ENCODE measurements around the gene MECR.
"Not testable (repeated sequence)": the region's sequence is repeated elsewhere in the genome, so short reads cannot be mapped to it uniquely, and the experiment has no call there.

MECR gene

GRCh38 chr1:29235955-29236711 lies 5.4 kb upstream of the MECR start, which contains the start of gene PTPRU:
Gene PTPRU, plus strand, starts transcription at chr1:29236522. Its CDS starts 123 bp downstream, at chr1:29236645.
- no peak for DNase-seq (ENCODE audit: low read depth in 2 of 2)

DNA sequence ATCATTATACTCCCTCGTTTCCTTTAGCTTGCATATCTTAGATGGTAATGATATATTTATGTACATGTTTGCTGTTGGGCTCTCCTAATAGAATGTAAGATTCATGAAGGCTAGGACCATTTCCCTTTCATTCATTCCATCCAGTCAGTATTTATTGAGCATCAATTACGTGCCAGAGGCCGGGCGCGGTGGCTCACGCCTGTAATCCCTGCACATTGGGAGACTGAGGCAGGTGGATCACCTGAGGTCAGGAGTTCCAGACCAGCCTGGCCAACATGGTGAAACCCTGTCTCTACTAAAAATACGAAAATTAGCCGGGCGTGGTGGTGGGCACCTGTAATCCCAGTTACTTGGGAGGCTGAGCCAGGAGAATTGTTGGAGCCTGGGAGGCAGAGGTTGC lies 4.1 kb upstream of the MECR start:
- not testable (repeated sequence) for DNase-seq (ENCODE audit: low read depth in 2 of 2)

- no peak for DNase-seq (ENCODE audit: low read depth in 2 of 2)
Measured at GRCh38 chr1:29234471-29234870, 3.7 kb upstream of the MECR start.

DNA sequence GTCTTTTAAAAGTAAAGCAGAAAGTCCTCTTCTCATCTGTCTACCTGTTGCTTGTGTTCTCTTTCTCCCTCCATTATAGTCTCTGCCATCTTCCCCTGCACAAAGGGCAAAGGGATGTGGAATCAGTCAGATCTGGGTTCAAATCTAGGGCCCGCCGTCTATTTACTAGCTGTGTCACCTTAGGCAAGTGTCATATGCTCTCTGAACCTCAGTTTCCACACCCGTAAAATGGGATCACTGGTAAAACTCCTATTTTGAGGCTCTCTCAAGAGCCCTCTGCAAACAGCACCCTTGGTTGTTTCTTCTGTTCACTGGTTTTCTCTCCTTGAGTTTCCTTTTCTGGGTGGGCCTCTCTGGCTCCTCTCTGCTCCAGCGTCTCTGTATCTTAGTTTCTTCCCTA lies 3.0 kb upstream of the MECR start:
- no peak for DNase-seq (ENCODE audit: low read depth in 2 of 2)

DNA sequence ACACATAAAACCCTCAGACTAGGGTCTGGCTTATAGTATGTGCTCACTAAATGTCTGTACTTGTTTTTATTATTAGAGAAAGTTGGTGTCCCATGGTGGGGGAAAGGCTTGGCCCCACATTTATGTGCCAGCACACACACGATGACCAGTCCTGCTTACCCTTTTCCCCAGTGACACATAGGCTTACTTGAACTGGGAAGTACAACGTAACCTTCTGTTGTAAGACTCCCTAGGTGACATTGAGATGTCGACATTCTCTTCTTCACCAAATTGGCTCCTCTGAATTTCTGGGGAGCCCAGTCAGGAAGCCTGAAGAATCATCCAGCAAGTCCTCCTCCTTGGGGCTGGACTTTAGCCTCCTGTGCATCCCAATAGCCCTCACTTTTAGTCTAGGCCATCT lies 1.7 kb upstream of the MECR start:
- no peak for DNase-seq (ENCODE audit: low read depth in 2 of 2)

GRCh38 chr1:29230204-29230552 lies 556 bp downstream of the MECR start:
- no peak for DNase-seq (ENCODE audit: low read depth in 2 of 2)

DNA sequence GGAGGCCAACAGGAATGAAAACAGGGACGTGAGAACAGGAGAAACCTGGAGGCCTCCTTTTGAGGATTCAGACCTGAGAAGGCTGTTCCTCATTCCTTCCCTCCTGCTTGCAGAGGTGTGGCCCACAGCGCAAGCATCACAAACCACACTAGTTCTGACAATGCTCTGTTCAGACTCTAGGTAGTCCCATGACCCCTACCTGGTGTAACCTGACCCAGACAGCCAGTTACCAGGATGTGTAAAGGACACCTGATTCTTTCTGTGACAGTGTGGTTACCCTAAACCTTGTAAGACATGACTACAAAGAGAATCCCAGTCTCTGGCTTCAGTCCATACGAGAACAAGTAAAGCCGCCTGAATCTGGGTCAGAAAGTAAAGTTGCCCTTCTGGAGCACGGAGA lies 3.2 kb downstream of the MECR start:
- DNase-seq (ENCODE audit: low read depth in 2 of 2) = no peak

GRCh38 chr1:29225361-29225760 lies 5.4 kb downstream of the MECR start:
- DNase-seq (ENCODE audit: low read depth in 2 of 2) = no peak

- no peak for DNase-seq (ENCODE audit: low read depth in 2 of 2)
Measured at GRCh38 chr1:29224356-29224837, 6.3 kb downstream of the MECR start.

- no peak for DNase-seq (ENCODE audit: low read depth in 2 of 2)
Measured at GRCh38 chr1:29223521-29223920, 7.2 kb downstream of the MECR start.

GRCh38 chr1:29222686-29223085 lies 8.0 kb downstream of the MECR start:
- no peak for DNase-seq (ENCODE audit: low read depth in 2 of 2)

GRCh38 chr1:29222260-29222659 lies 8.5 kb downstream of the MECR start:
- not testable (repeated sequence) for DNase-seq (ENCODE audit: low read depth in 2 of 2)

GRCh38 chr1:29221296-29221695 lies 9.4 kb downstream of the MECR start:
- DNase-seq (ENCODE audit: low read depth in 2 of 2) = no peak

- no peak for DNase-seq (ENCODE audit: low read depth in 2 of 2)
Measured at GRCh38 chr1:29218223-29218622, 12.5 kb downstream of the MECR start.

DNA sequence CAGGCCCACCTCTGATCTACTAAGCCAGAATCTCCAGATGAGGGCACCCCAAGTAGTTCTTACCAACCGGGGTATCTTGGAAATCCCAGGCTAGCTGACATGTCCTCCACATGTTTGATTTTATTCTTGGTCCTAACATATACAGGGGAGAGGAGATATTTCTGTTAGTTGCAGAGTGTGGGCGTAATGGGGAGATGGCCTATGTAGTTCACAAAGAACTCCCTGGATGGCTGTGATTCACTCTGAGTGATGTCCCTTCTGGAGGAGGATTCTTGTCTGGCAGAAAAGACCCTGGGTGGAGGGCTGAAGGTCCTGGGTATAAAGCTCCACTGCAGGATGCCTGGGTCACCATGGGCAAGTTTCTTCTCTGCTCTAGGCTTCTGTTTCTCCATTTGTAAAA lies 13.1 kb downstream of the MECR start:
- no peak for DNase-seq (ENCODE audit: low read depth in 2 of 2)

DNA sequence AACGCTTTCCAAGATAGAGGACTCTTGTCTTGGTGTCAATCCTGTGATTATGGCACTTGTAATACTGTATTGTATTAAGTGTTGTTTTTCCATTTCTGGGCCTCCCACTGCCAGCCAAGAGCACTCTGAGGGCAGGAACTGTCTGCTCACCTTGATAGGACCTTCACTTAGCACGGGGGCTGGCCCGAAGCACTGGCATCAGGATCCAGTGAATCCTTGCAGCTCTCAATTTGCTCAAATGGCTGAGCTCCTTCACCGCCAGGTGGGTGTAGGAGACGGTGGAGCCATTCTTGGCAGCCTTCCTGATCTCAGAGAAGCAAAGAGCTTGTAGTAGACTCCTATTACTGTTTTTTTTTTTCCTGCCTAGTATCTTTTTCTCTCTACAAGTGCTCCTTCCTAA lies 17.7 kb downstream of the MECR start:
- DNase-seq (ENCODE audit: low read depth in 2 of 2) = no peak

- DNase-seq (ENCODE audit: low read depth in 2 of 2) = no peak
Measured at GRCh38 chr1:29211086-29212030, 19.4 kb downstream of the MECR start.

- no peak for DNase-seq (ENCODE audit: low read depth in 2 of 2)
Measured at GRCh38 chr1:29210278-29211085, 20.3 kb downstream of the MECR start.

DNA sequence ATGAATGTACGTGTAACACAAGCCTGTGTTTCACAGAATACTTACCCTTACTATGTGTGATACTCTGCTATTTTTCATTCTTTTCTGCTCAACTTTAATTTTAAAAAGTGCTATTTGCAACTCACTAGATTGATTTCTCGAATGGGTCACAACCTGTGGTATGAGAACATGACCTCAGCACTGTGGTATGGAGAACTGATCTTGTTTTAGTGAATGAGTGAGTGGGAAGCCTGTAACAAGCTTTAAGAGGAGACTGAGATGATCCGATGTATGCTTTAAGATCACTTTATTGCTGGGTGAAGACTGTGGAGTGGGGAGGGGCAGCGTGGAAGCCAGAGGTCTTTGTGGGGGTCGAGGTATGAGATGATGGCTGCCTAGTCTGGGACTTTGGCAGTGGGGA lies 21.6 kb downstream of the MECR start:
- DNase-seq (ENCODE audit: low read depth in 2 of 2) = no peak

DNA sequence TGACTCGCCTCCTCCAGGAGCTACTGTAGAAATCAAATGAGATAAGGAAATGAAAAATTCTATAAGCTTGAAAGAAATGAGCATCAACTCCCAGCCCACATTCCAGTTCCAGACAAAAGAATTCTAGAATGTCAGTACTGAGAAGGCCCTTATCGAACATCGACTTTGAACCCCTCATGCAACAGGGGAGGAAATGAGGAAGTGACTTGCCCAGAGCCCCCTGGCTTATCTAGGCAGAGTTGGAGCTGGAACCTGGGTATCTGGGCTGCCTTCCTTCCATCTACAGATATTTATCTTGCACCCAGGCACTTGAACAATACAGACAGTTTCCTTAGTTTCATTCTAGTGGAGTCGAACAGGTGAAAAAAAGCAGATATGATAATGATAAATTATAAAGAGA lies 22.3 kb downstream of the MECR start:
- no peak for DNase-seq (ENCODE audit: low read depth in 2 of 2)

GRCh38 chr1:29202584-29203340 lies 28.0 kb downstream of the MECR start:
- DNase-seq (ENCODE audit: low read depth in 2 of 2) = peak; percentile 94 to 95
